Tibial nerve (tissue), 4 donors: ENCODE data around the gene DUT. TPM values are rescaled to one million over a fixed set of nuclear protein-coding genes. Genes with fewer than 3 reads are reported as not detected.

Experiments
- DNase-seq, 2 donors: peaks; one replicate each; pipeline ENCODE4 v3.0.0-alpha.2; 2019; ENCODE audit warnings: low spot score in 2 of 2
- H3K27ac ChIP-seq, 4 donors: fragments of 200-600 bp; sonication (generic) in 3 of 4; one replicate each; pipeline ENCODE4 v1.5.1; 2017 to 2019; ENCODE audit warnings: mild to moderate bottlenecking in 1 of 4
- H3K27me3 ChIP-seq, 2 donors: fragments of 200-600 bp; sonication (generic) in 1 of 2; one replicate each; pipeline versions ENCODE4 v1.5.1 to v1.6.0; 2017 to 2019
- H3K36me3 ChIP-seq, 3 donors: fragments of 200-600 bp; sonication (generic); one replicate each; pipeline ENCODE4 v1.5.1; 2018 to 2019
- H3K4me1 ChIP-seq, 4 donors: fragments of 200-600 bp; sonication (generic) in 3 of 4; one replicate each; pipeline ENCODE4 v1.5.1; 2017 to 2019
- H3K4me3 ChIP-seq, 4 donors: fragments of 200-600 bp; sonication (generic) in 3 of 4; one replicate each; pipeline ENCODE4 v1.5.1; 2017 to 2019; ENCODE audit warnings: mild to moderate bottlenecking in 1 of 4, moderate library complexity in 1 of 4
- H3K9me3 ChIP-seq, 4 donors: fragments of 200-600 bp; sonication (generic) in 3 of 4; one replicate each; pipeline ENCODE4 v1.5.1; 2017 to 2019
- CTCF ChIP-seq, 5 experiments: fragments of 200-600 bp in 3 of 5; fragments of 450-650 bp in 2 of 5; sonication (generic) in 3 of 5; IDR thresholded peaks; one replicate each; pipeline ENCODE4 v1.5.1; 2016 to 2019; ENCODE audit warnings: antibody characterized with exemption in 5 of 5, mild to moderate bottlenecking in 3 of 5, moderate library complexity in 2 of 5
- EP300 ChIP-seq, 2 donors: sonication (generic); formaldehyde crosslinking; IDR thresholded peaks; one replicate each; pipeline ENCODE4 v1.6.1; 2017; ENCODE audit warnings: antibody characterized with exemption in 2 of 2, mild to moderate bottlenecking in 1 of 2
- POLR2A ChIP-seq, 2 donors: fragments of 450-650 bp; IDR thresholded peaks; one replicate each; pipeline ENCODE4 v1.6.1; 2017; ENCODE audit warnings: antibody characterized with exemption in 2 of 2, mild to moderate bottlenecking in 2 of 2, moderate library complexity in 2 of 2
- WGBS, 2 donors: methylation state at CpG; one replicate each; pipeline ENCODE4 v1.1.5; 2018; 5-methylcytosine and 5-hydroxymethylcytosine counted together
- total RNA-seq, 4 donors: library from RNA; depleted of rRNA; stranded (reverse); fragments of >200 nt; gene quantifications; one replicate each; pipeline ENCODE4 v1.1.0, GENCODE V29; 2016

DUT gene
- total RNA-seq, 4 donors from 2014 or later: 82.8 to 160 (median 123) TPM

GRCh38 chr15:48373821-48374451, 42.7 kb downstream of the DUT start:
- Histone ChIP-seq H3K36me3 (no peaks in the 10 kb centered on the region), H3K4me3 (no peak overlapping the region), H3K9me3 (no peaks in the 10 kb centered on the region), H3K27ac (no peak overlapping the region), H3K4me1 (peaks cover 0 to 22% (median 0%) of the 10 kb centered on the region in 4 donors), H3K27me3 (no peaks in the 10 kb centered on the region)
- no peak for DNase-seq
- no peak for TF ChIP-seq CTCF (IDR thresholded peaks at IDR 0.05)
- TF ChIP-seq EP300 (IDR thresholded peaks at IDR 0.05): no peak
- no peak for TF ChIP-seq POLR2A (IDR thresholded peaks at IDR 0.05)
- 72 to 79% methylated on average over 10 of the region's 10 CpGs for WGBS, 2 donors

DNA sequence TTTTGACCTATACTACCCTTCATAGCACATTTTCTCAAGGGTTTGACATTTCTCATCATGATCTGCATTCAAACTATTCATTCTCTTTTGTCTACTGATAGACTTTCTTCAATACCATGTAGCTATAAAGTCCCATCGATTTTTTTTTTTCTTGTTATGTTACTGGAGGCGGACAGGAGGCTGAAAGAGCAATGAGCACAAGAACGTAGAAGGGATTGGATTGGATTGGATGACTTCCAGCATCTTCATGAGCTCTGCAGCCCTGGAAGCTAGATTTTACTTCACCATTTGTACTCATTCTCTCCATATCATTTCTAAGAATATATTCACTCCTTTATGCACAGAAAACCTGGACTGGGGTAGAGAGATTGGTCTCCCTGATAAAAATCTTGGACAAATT, 43.2 kb downstream of the DUT start:
- H3K9me3 ChIP-seq: no peaks in the 10 kb centered on the region
- no peak overlapping the region for H3K27ac ChIP-seq
- TF ChIP-seq CTCF (IDR thresholded peaks at IDR 0.05) (no peak), EP300 (IDR thresholded peaks at IDR 0.05) (no peak), POLR2A (IDR thresholded peaks at IDR 0.05) (no peak)
- WGBS, 2 donors: 57 to 62% methylated on average over 3 of the region's 3 CpGs
- DNase-seq: no peak
- no peak overlapping the region for H3K4me3 ChIP-seq
- no peaks in the 10 kb centered on the region for H3K27me3 ChIP-seq
- peaks cover 0 to 22% (median 0%) of the 10 kb centered on the region in 4 donors for H3K4me1 ChIP-seq
- H3K36me3 ChIP-seq: no peaks in the 10 kb centered on the region

DNA sequence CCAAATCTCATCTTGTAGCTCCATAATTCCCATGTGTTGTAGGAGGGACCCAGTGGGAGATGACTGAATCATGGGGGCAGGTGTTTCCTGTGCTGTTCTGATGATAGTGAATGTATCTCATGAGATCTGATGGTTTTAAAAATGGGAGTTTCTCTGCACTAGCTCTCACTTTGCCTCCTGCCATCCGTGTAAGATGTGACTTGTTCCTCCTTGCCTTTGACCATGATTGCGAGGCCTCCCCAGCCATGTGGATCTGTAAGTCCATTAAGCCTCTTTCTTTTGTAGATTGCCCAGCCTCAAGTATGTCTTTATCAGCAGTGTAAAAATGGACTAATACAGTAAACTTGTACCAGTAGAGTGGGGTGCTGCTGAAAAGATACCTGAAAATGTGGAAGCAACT, 44.5 kb downstream of the DUT start:
- DNase-seq: no peak

DNA sequence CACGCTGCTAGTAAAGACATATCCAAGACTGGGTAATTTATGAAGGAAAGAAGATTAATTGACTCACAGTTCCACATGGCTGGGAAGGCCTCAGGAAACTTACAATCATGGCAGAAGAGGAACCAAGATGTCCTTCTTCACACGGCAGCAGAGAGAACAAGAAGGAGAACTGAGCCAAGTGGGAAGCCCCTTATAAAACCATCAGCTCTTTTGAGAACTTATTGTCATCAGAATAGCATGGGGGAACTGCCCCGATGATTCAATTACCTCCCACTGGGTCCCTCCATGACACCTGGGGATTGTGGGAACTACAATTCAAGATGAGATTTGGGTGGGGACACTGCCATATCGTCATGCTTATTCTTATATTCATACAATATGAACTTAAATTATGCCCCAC, 49.0 kb downstream of the DUT start:
- 78 to 81% methylated on average over 4 of the region's 4 CpGs for WGBS, 2 donors
- no peak for DNase-seq
- Histone ChIP-seq H3K9me3 (no peaks in the 10 kb centered on the region), H3K27ac (no peak overlapping the region), H3K27me3 (no peaks in the 10 kb centered on the region), H3K36me3 (no peaks in the 10 kb centered on the region), H3K4me3 (no peak overlapping the region), H3K4me1 (peaks cover 0 to 8% (median 3%) of the 10 kb centered on the region in 4 donors)
- TF ChIP-seq CTCF (IDR thresholded peaks at IDR 0.05) (no peak), EP300 (IDR thresholded peaks at IDR 0.05) (no peak), POLR2A (IDR thresholded peaks at IDR 0.05) (no peak)

More for the DNA sequence above, 44.5 kb downstream of the DUT start:
- H3K27me3 ChIP-seq: no peaks in the 10 kb centered on the region
- 96 to 98% methylated on average over 2 of the region's 2 CpGs for WGBS, 2 donors
- no peaks in the 10 kb centered on the region for H3K36me3 ChIP-seq
- peaks cover 0 to 16% (median 0%) of the 10 kb centered on the region in 4 donors for H3K4me1 ChIP-seq
- no peak overlapping the region for H3K27ac ChIP-seq
- TF ChIP-seq CTCF (IDR thresholded peaks at IDR 0.05): no peak
- TF ChIP-seq POLR2A (IDR thresholded peaks at IDR 0.05): no peak
- no peak for TF ChIP-seq EP300 (IDR thresholded peaks at IDR 0.05)
- H3K9me3 ChIP-seq: no peaks in the 10 kb centered on the region
- no peak overlapping the region for H3K4me3 ChIP-seq

GRCh38 chr15:48381861-48382260, 50.6 kb downstream of the DUT start:
- no peak for DNase-seq
- H3K27me3 ChIP-seq: no peaks in the 10 kb centered on the region
- WGBS, 2 donors: 44 to 45% methylated on average over 4 of the region's 4 CpGs
- H3K4me3 ChIP-seq: no peak overlapping the region
- no peaks in the 10 kb centered on the region for H3K36me3 ChIP-seq
- H3K4me1 ChIP-seq: peaks cover 0 to 14% (median 3%) of the 10 kb centered on the region in 4 donors
- no peak overlapping the region for H3K27ac ChIP-seq
- no peaks in the 10 kb centered on the region for H3K9me3 ChIP-seq
- TF ChIP-seq CTCF (IDR thresholded peaks at IDR 0.05) (no peak), EP300 (IDR thresholded peaks at IDR 0.05) (no peak), POLR2A (IDR thresholded peaks at IDR 0.05) (no peak)
